A549 (cell line): ENCODE measurements around the gene SORCS2. TPM values are rescaled to one million over a fixed set of nuclear protein-coding genes. Genes with fewer than 3 reads are reported as not detected.

ENCODE experiments used
- ATAC-seq, 2 experiments: fragments of 200-7000 bp in 1 of 2; fragments of >200 bp in 1 of 2; cut with Nextera tagmentation in 1 of 2; cut with Tn5 transposase in 1 of 2; 3 replicates each; pipeline versions ENCODE4 v1.8.0 to v1.9.1; 2018 to 2020; ENCODE audit warnings: mild to moderate bottlenecking in 1 of 2, moderate library complexity in 1 of 2
- CTCF ChIA-PET: fragments of 300-600 bp; sonication (Branson Sonifier 250); formaldehyde crosslinking; extraction: SDS; loops from one replicate; lab custom pipeline; 2021; ENCODE audit warnings: antibody characterized with exemption, inconsistent platforms; lab: Yijun Ruan, JAX
- POLR2A ChIA-PET: fragments of 350-600 bp; formaldehyde crosslinking; extraction: SDS; loops from one replicate; lab custom pipeline; 2021; ENCODE audit warnings: antibody characterized with exemption, inconsistent platforms; lab: Yijun Ruan, JAX
- DNase-seq, 2 experiments: peaks; one replicate each; pipeline versions ENCODE4 v3.0.0 to v3.0.0-alpha.2; 2011 to 2016; ENCODE audit warnings: low read depth in 1 of 2, low spot score in 1 of 2
- FAIRE-seq: peaks from 2 replicates; lab custom pipeline; 2011; peaks lifted over from hg19 to GRCh38; lab: Jason Lieb, UNC
- H3K27ac ChIP-seq, 2 experiments: fragments of >200 bp; sonication (Bioruptor Twin); formaldehyde crosslinking; 3 replicates each; pipeline ENCODE4 v1.5.1; 2016 to 2017
- H3K4me1 ChIP-seq: fragments of >200 bp; sonication (Bioruptor Twin); formaldehyde crosslinking; 3 replicates; pipeline ENCODE4 v1.6.1; 2016
- H3K4me2 ChIP-seq: fragments of >200 bp; sonication (Bioruptor Twin); formaldehyde crosslinking; 3 replicates; pipeline ENCODE4 v1.6.1; 2016
- H3K4me3 ChIP-seq: fragments of >200 bp; sonication (Bioruptor Twin); formaldehyde crosslinking; 3 replicates; pipeline ENCODE4 v1.5.1; 2016
- H3K9me3 ChIP-seq: fragments of >200 bp; sonication (Bioruptor Twin); formaldehyde crosslinking; 3 replicates; pipeline ENCODE4 v1.6.1; 2016
- BHLHE40 ChIP-seq: IDR thresholded peaks from 2 replicates; pipeline ENCODE4 v1.6.1; 2012; ENCODE audit warnings: low read depth, low read length, inconsistent platforms
- CBX8 ChIP-seq: fragments of 200-600 bp; sonication (generic); IDR thresholded peaks from 2 replicates; pipeline ENCODE4 v1.6.1; 2016
- EHF ChIP-seq: fragments of 250-450 bp; sonication (Bioruptor Pico); IDR thresholded peaks from 2 replicates; pipeline ENCODE4 v1.5.0; 2020; ENCODE audit warnings: mild to moderate bottlenecking
- ELK1 ChIP-seq: fragments of 150-350 bp; IDR thresholded peaks from 2 replicates; pipeline ENCODE4 v1.6.1; 2014; ENCODE audit warnings: low read depth, mild to moderate bottlenecking, low read length
- EP300 ChIP-seq, 2 experiments: fragments of >200 bp; sonication (Bioruptor Twin); formaldehyde crosslinking; IDR thresholded peaks; 2 replicates in 1 of 2; 3 replicates in 1 of 2; pipeline ENCODE4 v1.6.1; 2016 to 2017
- HMGXB4 ChIP-seq: fragments of 250-450 bp; sonication (Bioruptor Pico); IDR thresholded peaks from 2 replicates; pipeline ENCODE4 v1.5.0; 2021; ENCODE audit warnings: mild to moderate bottlenecking, moderate library complexity, borderline replicate concordance
- KDM1A ChIP-seq: fragments of 200-600 bp; sonication (generic); IDR thresholded peaks from 2 replicates; pipeline ENCODE4 v1.6.1; 2016; ENCODE audit warnings: low read depth, mild to moderate bottlenecking
- MAX ChIP-seq: IDR thresholded peaks from 2 replicates; pipeline ENCODE4 v1.6.1; 2012
- NFE2L2 ChIP-seq: fragments of 150-350 bp; conservative IDR thresholded peaks from 2 replicates; pipeline ENCODE4 v1.6.1; 2014; ENCODE audit warnings: low read length
- NR3C1 ChIP-seq: fragments of >200 bp; sonication (Bioruptor Twin); formaldehyde crosslinking; IDR thresholded peaks from 3 replicates; pipeline ENCODE4 v1.6.1; 2017
- PBX3 ChIP-seq: IDR thresholded peaks from 2 replicates; pipeline ENCODE4 v1.6.1; 2012
- RARB ChIP-seq: fragments of 250-450 bp; sonication (Bioruptor Pico); IDR thresholded peaks from 2 replicates; pipeline ENCODE4 v1.8.0; 2021; ENCODE audit warnings: mild to moderate bottlenecking, moderate library complexity
- RCOR1 ChIP-seq: fragments of 150-350 bp; IDR thresholded peaks from 2 replicates; pipeline ENCODE4 v1.6.1; 2014; ENCODE audit warnings: antibody characterized with exemption, low read length, low read depth
- TP53 ChIP-seq: fragments of 250-450 bp; sonication (Bioruptor Pico); IDR thresholded peaks from 2 replicates; pipeline ENCODE4 v1.5.0; 2021; ENCODE audit warnings: mild to moderate bottlenecking, moderate library complexity
- USF2 ChIP-seq: fragments of 450-650 bp; IDR thresholded peaks from 2 replicates; pipeline ENCODE4 v1.6.1; 2014; ENCODE audit warnings: antibody characterized with exemption
- ZFP36 ChIP-seq: fragments of 450-650 bp; IDR thresholded peaks from 2 replicates; pipeline ENCODE4 v1.6.1; 2014; ENCODE audit warnings: borderline replicate concordance; ENCODE audit not compliant: partially characterized antibody
- ZSCAN20 ChIP-seq: fragments of 250-450 bp; sonication (Bioruptor Pico); IDR thresholded peaks from 2 replicates; pipeline ENCODE4 v1.8.0; 2022; ENCODE audit warnings: mild to moderate bottlenecking, moderate library complexity
- WGBS: methylation state at CpG from one replicate; pipeline ENCODE4 v1.1.6; 2017; ENCODE audit errors: missing lambda C conversion rate; 5-methylcytosine and 5-hydroxymethylcytosine counted together
- polyA plus RNA-seq, 4 experiments: library from polyadenylated mRNA; depleted of rRNA in 3 of 4; stranded (reverse); fragments of >200 nt; fragmentation: RNase III in 1 of 4; extraction: RNeasy Plus Mini Kit Qiagen cat#74134 plus additional on column Dnase treatment in 1 of 4; gene quantifications; 2 replicates in 3 of 4; 3 replicates in 1 of 4; pipeline ENCODE4 v1.2.3, GENCODE V29; 2011 to 2017
- TF ChIP-seq, protein P1 (sequence below): fragments of 200-600 bp; sonication (generic); IDR thresholded peaks from 2 replicates; pipeline ENCODE4 v1.6.1; 2016; ENCODE audit warnings: antibody characterized with exemption, mild to moderate bottlenecking, moderate library complexity

The SORCS2 gene
- polyA plus RNA-seq, 2 of the 4 experiments (the other 2 are of a cell fraction): 1.4 to 4.6 TPM

DNA sequence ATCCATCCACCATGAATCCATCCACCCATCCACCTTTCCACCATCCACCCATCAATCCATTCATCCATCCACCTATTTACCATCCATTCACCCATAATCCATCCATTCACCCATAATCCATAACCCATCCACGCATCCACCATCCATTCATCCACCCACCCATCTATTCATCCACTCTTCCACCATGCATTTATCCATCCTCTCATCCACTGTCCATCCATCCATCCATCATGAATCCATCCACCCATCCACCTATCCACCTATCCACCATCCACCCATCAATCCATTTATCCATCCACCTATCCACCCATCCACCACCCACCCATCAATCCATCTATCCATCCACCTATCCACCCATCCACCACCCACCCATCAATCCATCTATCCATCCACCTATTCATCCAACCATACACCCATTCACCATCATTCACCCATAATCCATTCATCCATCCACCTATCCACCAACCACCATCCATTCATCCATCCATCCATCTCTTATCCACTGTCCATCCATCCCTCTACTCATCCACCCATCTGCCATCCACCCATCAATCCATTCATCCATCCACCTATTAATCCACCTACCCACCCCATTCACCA is 422.1 kb downstream of the SORCS2 start:
- ATAC-seq: no peak
- CTCF ChIA-PET: no interaction called here

More for the DNA sequence above, 422.1 kb downstream of the SORCS2 start:
- FAIRE-seq: no peak
- TF ChIP-seq KDM1A (no peak), RCOR1 (no peak), TP53 (CRISPR knock-in tag) (no peak), HMGXB4 (CRISPR knock-in tag) (no peak), NFE2L2 (no peak), RARB (CRISPR knock-in tag) (no peak), EHF (CRISPR knock-in tag) (no peak), BHLHE40 (no peak), ZFP36 (no peak), ELK1 (no peak), PBX3 (no peak), CBX8 (no peak), EP300 (IDR thresholded peaks at IDR 0.05) (no peak), NR3C1 (no peak), ZSCAN20 (CRISPR knock-in tag) (no peak), MAX (no peak), USF2 (no peak)
- TF ChIP-seq, protein P1, sequence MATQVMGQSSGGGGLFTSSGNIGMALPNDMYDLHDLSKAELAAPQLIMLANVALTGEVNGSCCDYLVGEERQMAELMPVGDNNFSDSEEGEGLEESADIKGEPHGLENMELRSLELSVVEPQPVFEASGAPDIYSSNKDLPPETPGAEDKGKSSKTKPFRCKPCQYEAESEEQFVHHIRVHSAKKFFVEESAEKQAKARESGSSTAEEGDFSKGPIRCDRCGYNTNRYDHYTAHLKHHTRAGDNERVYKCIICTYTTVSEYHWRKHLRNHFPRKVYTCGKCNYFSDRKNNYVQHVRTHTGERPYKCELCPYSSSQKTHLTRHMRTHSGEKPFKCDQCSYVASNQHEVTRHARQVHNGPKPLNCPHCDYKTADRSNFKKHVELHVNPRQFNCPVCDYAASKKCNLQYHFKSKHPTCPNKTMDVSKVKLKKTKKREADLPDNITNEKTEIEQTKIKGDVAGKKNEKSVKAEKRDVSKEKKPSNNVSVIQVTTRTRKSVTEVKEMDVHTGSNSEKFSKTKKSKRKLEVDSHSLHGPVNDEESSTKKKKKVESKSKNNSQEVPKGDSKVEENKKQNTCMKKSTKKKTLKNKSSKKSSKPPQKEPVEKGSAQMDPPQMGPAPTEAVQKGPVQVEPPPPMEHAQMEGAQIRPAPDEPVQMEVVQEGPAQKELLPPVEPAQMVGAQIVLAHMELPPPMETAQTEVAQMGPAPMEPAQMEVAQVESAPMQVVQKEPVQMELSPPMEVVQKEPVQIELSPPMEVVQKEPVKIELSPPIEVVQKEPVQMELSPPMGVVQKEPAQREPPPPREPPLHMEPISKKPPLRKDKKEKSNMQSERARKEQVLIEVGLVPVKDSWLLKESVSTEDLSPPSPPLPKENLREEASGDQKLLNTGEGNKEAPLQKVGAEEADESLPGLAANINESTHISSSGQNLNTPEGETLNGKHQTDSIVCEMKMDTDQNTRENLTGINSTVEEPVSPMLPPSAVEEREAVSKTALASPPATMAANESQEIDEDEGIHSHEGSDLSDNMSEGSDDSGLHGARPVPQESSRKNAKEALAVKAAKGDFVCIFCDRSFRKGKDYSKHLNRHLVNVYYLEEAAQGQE: no peak
- POLR2A ChIA-PET: no interaction called here
- no peak overlapping the region for H3K27ac ChIP-seq
- 71% methylated on average over 1 of the region's 1 CpG for WGBS
- no peaks in the 10 kb centered on the region for H3K9me3 ChIP-seq
- no peak for DNase-seq
- H3K4me1 ChIP-seq: no peaks in the 10 kb centered on the region
- H3K4me2 ChIP-seq: no peak overlapping the region
- no peak overlapping the region for H3K4me3 ChIP-seq
